ENCODE results near the gene P4HB.

The P4HB gene

GRCh38 chr17:81794074-81794476, 66.3 kb downstream of the P4HB start:
- DNase-seq (ENCODE audit: low read depth in 2 of 2, low spot score in 1 of 2): no peak

Measured in stimulated activated CD8-positive, alpha-beta memory T cell treated with anti-CD3 and anti-CD28 coated beads, Interleukin-4, amount 100 ng/mL, for 4 hours (primary cell).